HFF-Myc (cell line): ENCODE data around the gene PON3.
A peak's percentile ranks its signal among the peaks of the same experiment; 100 is the strongest.

Experiments
- DNase-seq: peaks from one replicate; pipeline ENCODE4 v3.0.0-alpha.2; 2011; ENCODE audit warnings: low read depth; ENCODE audit errors: extremely low read depth
- H3K4me3 ChIP-seq: replicated peaks from 2 replicates; pipeline ENCODE4 v1.5.1; 2011; ENCODE audit warnings: low read depth, mild to moderate bottlenecking, control low read depth, low read length
- CTCF ChIP-seq: IDR thresholded peaks from 2 replicates; pipeline ENCODE4 v1.5.1; 2012; ENCODE audit warnings: mild to moderate bottlenecking, low read depth, low read length, control low read depth; ENCODE audit errors: missing control alignments

PON3 gene

GRCh38 chr7:95396136-95397032 lies at the start of gene PON3:
PON3 (minus strand) TSS chr7:95396375; CDS start chr7:95396350, 25 bp downstream.
- H3K4me3 ChIP-seq, result 0 out of 2 replicates have a peak within 1 kb of the TSS, but pooled peaks have one; percentile 1
- DNase-seq, result no peak
- no peak for TF ChIP-seq CTCF

GRCh38 chr7:95444796-95445195 lies 48.6 kb upstream of the PON3 start:
- DNase-seq, result no peak
- no peak overlapping the region for H3K4me3 ChIP-seq
- TF ChIP-seq CTCF, result no peak

GRCh38 chr7:95441042-95441823 lies 45.1 kb upstream of the PON3 start:
- DNase-seq, result no peak
- H3K4me3 ChIP-seq, result no peak overlapping the region
- TF ChIP-seq CTCF, result no peak

- no peak for TF ChIP-seq CTCF
- H3K4me3 ChIP-seq, result no peak overlapping the region
- no peak for DNase-seq
Observed at GRCh38 chr7:95440394-95441038, 44.3 kb upstream of the PON3 start.

- no peak overlapping the region for H3K4me3 ChIP-seq
- no peak for TF ChIP-seq CTCF
- DNase-seq, result no peak
Observed at GRCh38 chr7:95436407-95436806, 40.2 kb upstream of the PON3 start.

GRCh38 chr7:95435422-95435780 lies 39.2 kb upstream of the PON3 start:
- DNase-seq, result no peak

More at GRCh38 chr7:95435422-95435780, 39.2 kb upstream of the PON3 start:
- TF ChIP-seq CTCF, result no peak
- H3K4me3 ChIP-seq, result peak overlapping the region; percentile 57
